ENCODE measurements around the gene FAM167B. TPM values are rescaled to one million over a fixed set of nuclear protein-coding genes. Genes with fewer than 3 reads are reported as not detected.
A peak's percentile ranks its signal among the peaks of the same experiment; 100 is the strongest.

The FAM167B gene
- total and polyA plus RNA-seq, 8 donors: 1.6 to 36.8 (median 4.7) TPM; not detected in 3

DNA sequence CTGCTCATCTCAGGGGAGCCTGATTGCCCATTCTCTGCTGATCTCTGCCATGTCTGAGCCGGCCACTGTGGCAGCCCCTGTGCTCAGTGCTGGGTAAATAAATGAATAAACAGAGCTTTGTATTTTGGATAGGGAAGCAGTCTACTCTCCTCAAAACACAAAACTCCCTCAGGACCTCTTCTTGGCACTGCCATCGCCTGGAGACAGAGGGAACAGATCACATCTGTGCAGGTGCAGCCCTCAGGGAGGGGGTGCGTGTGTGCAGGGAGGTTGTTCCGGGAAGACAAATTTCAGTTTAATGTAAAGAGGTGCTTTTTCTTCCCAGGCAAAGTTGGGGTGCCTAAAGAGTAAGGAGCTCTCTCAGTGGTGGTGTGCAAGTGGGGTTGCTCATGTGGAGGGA, 7.7 kb upstream of the FAM167B start:
- WGBS, 5 donors: 23 to 54% (median 31%) methylated on average over 4 of the region's 4 CpGs
- DNase-seq: peak in 1 of 2 donors; percentile 50

GRCh38 chr1:32239790-32240139, 7.3 kb upstream of the FAM167B start:
- peak overlapping the region; percentile 60 to 78 (median 66) for H3K4me3 ChIP-seq
- WGBS, 5 donors: 30 to 61% (median 40%) methylated on average over 1 to 20 of the region's 20 CpGs
- H3K4me1 ChIP-seq: peaks cover 4 to 42% (median 35%) of the 10 kb centered on the region in 4 donors
- peak overlapping the region; percentile 71 to 90 (median 85) for H3K27ac ChIP-seq
- no peaks in the 10 kb centered on the region for H3K9me3 ChIP-seq
- peak in 1 of 2 donors; percentile 49 for DNase-seq
- H3K36me3 ChIP-seq: peaks cover 0 to 9% (median 5%) of the 10 kb centered on the region in 4 donors
- intact Hi-C loops (cut with DNase I; ENCODE audit: low total_unique reads): no loop called here
- H3K27me3 ChIP-seq: no peaks in the 10 kb centered on the region
- TF ChIP-seq POLR2A (IDR thresholded peaks at IDR 0.05) (no peak), POLR2AphosphoS5 (IDR thresholded peaks at IDR 0.05) (no peak), EP300 (IDR thresholded peaks at IDR 0.05) (no peak)
- TF ChIP-seq, protein P1, sequence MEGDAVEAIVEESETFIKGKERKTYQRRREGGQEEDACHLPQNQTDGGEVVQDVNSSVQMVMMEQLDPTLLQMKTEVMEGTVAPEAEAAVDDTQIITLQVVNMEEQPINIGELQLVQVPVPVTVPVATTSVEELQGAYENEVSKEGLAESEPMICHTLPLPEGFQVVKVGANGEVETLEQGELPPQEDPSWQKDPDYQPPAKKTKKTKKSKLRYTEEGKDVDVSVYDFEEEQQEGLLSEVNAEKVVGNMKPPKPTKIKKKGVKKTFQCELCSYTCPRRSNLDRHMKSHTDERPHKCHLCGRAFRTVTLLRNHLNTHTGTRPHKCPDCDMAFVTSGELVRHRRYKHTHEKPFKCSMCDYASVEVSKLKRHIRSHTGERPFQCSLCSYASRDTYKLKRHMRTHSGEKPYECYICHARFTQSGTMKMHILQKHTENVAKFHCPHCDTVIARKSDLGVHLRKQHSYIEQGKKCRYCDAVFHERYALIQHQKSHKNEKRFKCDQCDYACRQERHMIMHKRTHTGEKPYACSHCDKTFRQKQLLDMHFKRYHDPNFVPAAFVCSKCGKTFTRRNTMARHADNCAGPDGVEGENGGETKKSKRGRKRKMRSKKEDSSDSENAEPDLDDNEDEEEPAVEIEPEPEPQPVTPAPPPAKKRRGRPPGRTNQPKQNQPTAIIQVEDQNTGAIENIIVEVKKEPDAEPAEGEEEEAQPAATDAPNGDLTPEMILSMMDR (IDR thresholded peaks at IDR 0.05): no peak

More for the DNA sequence above, 7.7 kb upstream of the FAM167B start:
- no peaks in the 10 kb centered on the region for H3K9me3 ChIP-seq
- TF ChIP-seq, protein P1 (IDR thresholded peaks at IDR 0.05): no peak
- no peak for TF ChIP-seq POLR2AphosphoS5 (IDR thresholded peaks at IDR 0.05)
- no peak for TF ChIP-seq EP300 (IDR thresholded peaks at IDR 0.05)
- no peak for TF ChIP-seq POLR2A (IDR thresholded peaks at IDR 0.05)
- intact Hi-C loops (cut with DNase I; ENCODE audit: low total_unique reads): no loop called here
- H3K4me3 ChIP-seq: peak overlapping the region in 3 of 4 donors; percentile 60 to 78 (median 64)
- peaks cover 0 to 13% (median 9%) of the 10 kb centered on the region in 4 donors for H3K36me3 ChIP-seq
- H3K27me3 ChIP-seq: no peaks in the 10 kb centered on the region
- peak overlapping the region in 4 of 5 donors; percentile 83 to 90 (median 86) for H3K27ac ChIP-seq
- peaks cover 4 to 42% (median 35%) of the 10 kb centered on the region in 4 donors for H3K4me1 ChIP-seq

- H3K27ac ChIP-seq: peak overlapping the region; percentile 71 to 90 (median 85)
- H3K9me3 ChIP-seq: no peaks in the 10 kb centered on the region
- WGBS, 5 donors: 2 to 7% (median 3%) methylated on average over 50 to 62 of the region's 62 CpGs
- peak overlapping the region; percentile 60 to 78 (median 66) for H3K4me3 ChIP-seq
- peaks cover 0 to 3% (median under 1%) of the 10 kb centered on the region in 4 donors for H3K36me3 ChIP-seq
- TF ChIP-seq EP300 (IDR thresholded peaks at IDR 0.05): no peak
- TF ChIP-seq, protein P1 (IDR thresholded peaks at IDR 0.05): peak in 4 of 7 experiments; percentile 9 to 42 (median 18)
- TF ChIP-seq POLR2A (IDR thresholded peaks at IDR 0.05): peak in 2 of 4 donors; percentile 18 to 31
- TF ChIP-seq POLR2AphosphoS5 (IDR thresholded peaks at IDR 0.05): peak in 2 of 3 donors; percentile 82 to 87
- DNase-seq: peak; percentile 88 to 89
- intact Hi-C loops (cut with DNase I; ENCODE audit: low total_unique reads): no loop called here
- peaks cover 4 to 42% (median 35%) of the 10 kb centered on the region in 4 donors for H3K4me1 ChIP-seq
- no peaks in the 10 kb centered on the region for H3K27me3 ChIP-seq
These were observed 6.7 kb upstream of the FAM167B start for GRCh38 chr1:32240140-32240951.

DNA sequence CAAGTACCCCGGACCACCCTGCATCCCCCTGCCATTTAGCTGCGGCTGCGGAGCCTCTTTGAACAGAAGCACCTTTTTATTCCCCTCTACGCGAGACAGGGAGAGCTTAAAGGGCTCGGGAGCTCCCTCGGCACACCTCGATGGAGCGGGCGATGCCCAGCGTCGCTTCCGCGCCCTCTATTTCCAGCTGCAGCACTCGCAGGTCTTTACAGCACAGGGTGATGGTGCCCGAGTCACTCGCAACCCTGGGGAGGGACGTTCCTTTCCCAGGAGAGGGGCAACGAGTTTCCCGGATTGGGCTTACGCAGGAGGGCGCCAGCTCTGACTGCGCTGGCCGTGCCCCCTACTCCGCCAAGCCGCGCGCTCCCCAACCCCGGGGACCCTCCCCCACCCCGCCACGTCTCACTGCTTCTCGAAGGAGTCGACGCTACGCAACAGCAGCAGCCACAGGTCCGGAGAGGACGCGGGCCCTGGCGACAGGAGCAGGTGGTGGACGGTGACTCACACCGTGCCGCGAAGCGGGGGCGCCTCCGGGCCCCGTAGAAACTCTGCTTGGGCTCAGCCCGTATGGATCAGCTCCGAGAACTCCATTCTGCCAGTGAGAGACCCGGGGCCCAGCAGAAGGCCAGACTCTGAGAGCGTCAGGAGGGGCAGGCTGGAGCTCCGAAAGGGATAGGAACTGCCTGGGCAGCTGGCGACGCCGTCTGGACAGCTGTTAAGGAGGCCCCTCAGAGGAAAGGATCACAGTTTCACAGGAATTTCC, 5.8 kb upstream of the FAM167B start:
- peaks cover 4 to 43% (median 35%) of the 10 kb centered on the region in 4 donors for H3K4me1 ChIP-seq
- 0 to 4% (median 1%) methylated on average over 16 to 55 of the region's 55 CpGs for WGBS, 5 donors
- H3K9me3 ChIP-seq: no peaks in the 10 kb centered on the region
- intact Hi-C loops (cut with DNase I; ENCODE audit: low total_unique reads): no loop called here
- H3K27ac ChIP-seq: peak overlapping the region; percentile 71 to 90 (median 85)
- peak overlapping the region; percentile 60 to 78 (median 66) for H3K4me3 ChIP-seq
- TF ChIP-seq, protein P1 (IDR thresholded peaks at IDR 0.05): no peak
- no peak for TF ChIP-seq POLR2A (IDR thresholded peaks at IDR 0.05)
- TF ChIP-seq POLR2AphosphoS5 (IDR thresholded peaks at IDR 0.05): peak in 2 of 3 donors; percentile 4 to 53
- TF ChIP-seq EP300 (IDR thresholded peaks at IDR 0.05): no peak
- H3K27me3 ChIP-seq: no peaks in the 10 kb centered on the region
- H3K36me3 ChIP-seq: no peaks in the 10 kb centered on the region
- DNase-seq: peak; percentile 66 to 85
